Testis (tissue), 3 donors: ENCODE results near the gene PYDC1. TPM values are rescaled to one million over a fixed set of nuclear protein-coding genes. Genes with fewer than 3 reads are reported as not detected.

Source experiments
- DNase-seq: peaks from one replicate; pipeline ENCODE4 v3.0.0-alpha.2; 2019
- H3K27ac ChIP-seq, 2 donors: fragments of 200-600 bp; sonication (generic); one replicate each; pipeline ENCODE4 v1.5.1; 2019
- H3K27me3 ChIP-seq: fragments of 200-600 bp; sonication (generic); one replicate; pipeline ENCODE4 v1.5.1; 2019
- H3K36me3 ChIP-seq: fragments of 200-600 bp; sonication (generic); one replicate; pipeline ENCODE4 v1.5.1; 2017; ENCODE audit warnings: low read depth; ENCODE audit errors: missing control alignments
- H3K4me1 ChIP-seq: fragments of 200-600 bp; sonication (generic); one replicate; pipeline ENCODE4 v1.5.1; 2019
- H3K4me3 ChIP-seq, 2 donors: fragments of 200-600 bp; sonication (generic); one replicate each; pipeline ENCODE4 v1.5.1; 2017 to 2019
- H3K9me3 ChIP-seq: fragments of 200-600 bp; sonication (generic); one replicate; pipeline ENCODE4 v1.5.1; 2017
- POLR2A ChIP-seq: fragments of 450-650 bp; IDR thresholded peaks from one replicate; pipeline ENCODE4 v1.6.1; 2017; ENCODE audit warnings: antibody characterized with exemption, mild to moderate bottlenecking, moderate library complexity
- WGBS, 2 donors: methylation state at CpG; one replicate each; pipeline ENCODE4 v1.1.5; 2018; 5-methylcytosine and 5-hydroxymethylcytosine counted together
- intact Hi-C: fragments of 100-400 bp; cut with DNase I; formaldehyde crosslinking; loops from one replicate; pipeline ENCODE4 v1.15.1; 2023; ENCODE audit warnings: low total_unique reads
- polyA plus RNA-seq: library from polyadenylated mRNA; stranded (reverse); fragments of 350-450 nt; fragmentation: Illumina TruSeq; extraction: RNeasy Lipid Tissue Mini Kit (QIAGEN cat#74804); gene quantifications from one replicate; pipeline ENCODE4 v1.2.3, GENCODE V29; 2014; ENCODE audit warnings: low read depth, low replicate concordance; ENCODE audit not compliant: insufficient read depth
- total RNA-seq, 2 donors: library from RNA; depleted of rRNA; stranded (reverse); fragments of >200 nt; gene quantifications; one replicate each; pipeline ENCODE4 v1.2.3, GENCODE V29; 2016
- TF ChIP-seq, protein P1 (sequence below), 3 experiments: fragments of 450-650 bp in 2 of 3; fragments of 200-600 bp in 1 of 3; sonication (generic) in 1 of 3; IDR thresholded peaks; one replicate each; pipeline ENCODE4 v1.5.1; 2016 to 2019; ENCODE audit warnings: antibody characterized with exemption in 3 of 3, mild to moderate bottlenecking in 2 of 3, moderate library complexity in 1 of 3

Gene PYDC1
- total and polyA plus RNA-seq, 3 donors from 2014 or later: not detected

DNA sequence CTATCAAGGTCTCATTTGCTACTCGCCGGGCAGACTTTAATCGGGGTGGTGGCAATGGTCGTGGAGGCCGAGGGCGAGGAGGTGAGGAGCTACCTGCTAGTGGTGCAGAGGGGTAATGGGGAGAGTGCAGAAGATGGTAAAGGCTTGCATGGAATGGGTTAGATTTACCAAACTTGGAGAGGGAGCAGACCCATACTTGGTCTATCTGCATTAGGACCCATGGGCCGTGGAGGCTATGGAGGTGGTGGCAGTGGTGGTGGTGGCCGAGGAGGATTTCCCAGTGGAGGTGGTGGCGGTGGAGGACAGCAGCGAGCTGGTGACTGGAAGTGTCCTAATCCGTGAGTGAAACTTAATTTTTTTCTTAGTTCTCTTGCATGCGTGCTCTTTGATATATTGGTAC is 26.9 kb downstream of the PYDC1 start:
- Histone ChIP-seq H3K4me3 (no peak overlapping the region), H3K36me3 (peaks cover 3% of the 10 kb centered on the region), H3K27me3 (no peaks in the 10 kb centered on the region), H3K4me1 (no peaks in the 10 kb centered on the region), H3K27ac (no peak overlapping the region), H3K9me3 (no peaks in the 10 kb centered on the region)
- WGBS, 2 donors: 92 to 93% methylated on average over 12 of the region's 12 CpGs
- no peak for DNase-seq
- TF ChIP-seq, protein P1, sequence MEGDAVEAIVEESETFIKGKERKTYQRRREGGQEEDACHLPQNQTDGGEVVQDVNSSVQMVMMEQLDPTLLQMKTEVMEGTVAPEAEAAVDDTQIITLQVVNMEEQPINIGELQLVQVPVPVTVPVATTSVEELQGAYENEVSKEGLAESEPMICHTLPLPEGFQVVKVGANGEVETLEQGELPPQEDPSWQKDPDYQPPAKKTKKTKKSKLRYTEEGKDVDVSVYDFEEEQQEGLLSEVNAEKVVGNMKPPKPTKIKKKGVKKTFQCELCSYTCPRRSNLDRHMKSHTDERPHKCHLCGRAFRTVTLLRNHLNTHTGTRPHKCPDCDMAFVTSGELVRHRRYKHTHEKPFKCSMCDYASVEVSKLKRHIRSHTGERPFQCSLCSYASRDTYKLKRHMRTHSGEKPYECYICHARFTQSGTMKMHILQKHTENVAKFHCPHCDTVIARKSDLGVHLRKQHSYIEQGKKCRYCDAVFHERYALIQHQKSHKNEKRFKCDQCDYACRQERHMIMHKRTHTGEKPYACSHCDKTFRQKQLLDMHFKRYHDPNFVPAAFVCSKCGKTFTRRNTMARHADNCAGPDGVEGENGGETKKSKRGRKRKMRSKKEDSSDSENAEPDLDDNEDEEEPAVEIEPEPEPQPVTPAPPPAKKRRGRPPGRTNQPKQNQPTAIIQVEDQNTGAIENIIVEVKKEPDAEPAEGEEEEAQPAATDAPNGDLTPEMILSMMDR (IDR thresholded peaks at IDR 0.05): no peak
- no peak for TF ChIP-seq POLR2A
- intact Hi-C loops: no loop called here

DNA sequence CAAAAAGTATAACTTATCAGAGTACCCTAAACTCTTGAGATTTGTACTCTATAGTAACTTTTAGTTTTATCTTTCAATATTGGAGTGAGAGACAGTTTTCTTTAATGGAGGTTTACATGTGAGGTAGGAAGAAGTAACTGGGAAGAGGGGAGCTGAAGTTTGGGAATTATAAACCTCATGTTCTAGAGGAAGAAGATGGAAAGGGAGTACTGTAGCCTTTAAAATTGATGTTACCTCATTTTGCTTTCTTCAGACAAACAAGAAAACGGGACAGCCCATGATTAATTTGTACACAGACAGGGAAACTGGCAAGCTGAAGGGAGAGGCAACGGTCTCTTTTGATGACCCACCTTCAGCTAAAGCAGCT is 27.5 kb downstream of the PYDC1 start:
- H3K27ac ChIP-seq: no peak overlapping the region
- no peaks in the 10 kb centered on the region for H3K4me1 ChIP-seq
- no peak for TF ChIP-seq POLR2A
- TF ChIP-seq, protein P1 (IDR thresholded peaks at IDR 0.05): no peak
- DNase-seq: no peak
- no peaks in the 10 kb centered on the region for H3K27me3 ChIP-seq
- 85 to 91% methylated on average over 2 of the region's 2 CpGs for WGBS, 2 donors
- intact Hi-C loops: loop anchor here (5.0 to 10.0 kb wide), 2 partner anchors 37 to 685 kb away; partner anchors contain the start of genes PRSS36 and ZNF267
- no peaks in the 10 kb centered on the region for H3K9me3 ChIP-seq
- H3K36me3 ChIP-seq: peaks cover 3% of the 10 kb centered on the region
- H3K4me3 ChIP-seq: no peak overlapping the region

DNA sequence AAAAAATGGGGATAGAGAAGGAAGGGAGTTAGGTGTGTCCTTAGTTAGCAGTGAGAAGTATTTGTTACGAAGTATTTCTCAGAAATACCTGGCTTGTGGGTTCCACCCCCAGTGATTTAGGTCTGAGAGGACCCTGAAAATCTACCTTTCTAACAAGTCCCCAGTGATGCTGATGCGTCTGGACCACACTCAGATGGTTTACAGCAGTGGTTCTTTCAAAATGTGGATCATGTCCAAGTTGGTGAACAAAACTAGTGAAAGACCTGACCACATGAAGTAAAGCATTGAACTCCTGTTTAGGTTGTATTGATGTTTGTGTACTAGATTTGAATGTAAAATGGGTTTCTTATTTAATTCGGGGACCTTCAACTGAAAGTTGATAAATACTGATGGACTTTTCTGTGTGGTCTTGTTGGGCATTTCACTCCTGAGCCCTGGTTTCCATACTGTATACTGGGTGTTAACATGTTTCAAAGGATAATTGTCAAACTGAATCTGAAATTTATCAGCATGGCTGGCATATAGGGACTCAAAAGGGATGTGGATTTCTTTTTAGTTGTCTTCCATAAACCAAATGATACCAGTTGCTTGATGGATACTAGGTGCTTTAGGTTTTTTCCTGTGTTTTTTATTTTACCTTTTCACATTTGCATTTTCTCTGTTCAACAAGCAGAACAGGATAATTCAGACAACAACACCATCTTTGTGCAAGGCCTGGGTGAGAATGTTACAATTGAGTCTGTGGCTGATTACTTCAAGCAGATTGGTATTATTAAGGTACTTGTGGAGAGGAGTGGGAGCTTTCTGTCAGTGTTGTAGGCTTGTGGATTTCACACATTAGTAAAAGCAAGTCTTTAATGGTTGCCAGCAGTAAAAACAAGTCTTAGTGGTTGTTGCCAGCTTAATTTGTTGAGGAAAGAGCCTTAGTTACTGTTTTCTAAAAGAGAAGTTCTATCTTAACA is 28.2 kb downstream of the PYDC1 start:
- Histone ChIP-seq H3K27ac (no peak overlapping the region), H3K36me3 (peaks cover 3% of the 10 kb centered on the region), H3K4me3 (no peak overlapping the region), H3K4me1 (peaks cover 3% of the 10 kb centered on the region), H3K9me3 (no peaks in the 10 kb centered on the region), H3K27me3 (no peaks in the 10 kb centered on the region)
- 83 to 87% methylated on average over 3 of the region's 3 CpGs for WGBS, 2 donors
- intact Hi-C loops: loop anchor here (5.0 to 10.0 kb wide), 2 partner anchors 36 to 686 kb away; partner anchors contain the start of genes PRSS36 and ZNF267
- no peak for TF ChIP-seq POLR2A
- TF ChIP-seq, protein P1 (IDR thresholded peaks at IDR 0.05): no peak
- no peak for DNase-seq

DNA sequence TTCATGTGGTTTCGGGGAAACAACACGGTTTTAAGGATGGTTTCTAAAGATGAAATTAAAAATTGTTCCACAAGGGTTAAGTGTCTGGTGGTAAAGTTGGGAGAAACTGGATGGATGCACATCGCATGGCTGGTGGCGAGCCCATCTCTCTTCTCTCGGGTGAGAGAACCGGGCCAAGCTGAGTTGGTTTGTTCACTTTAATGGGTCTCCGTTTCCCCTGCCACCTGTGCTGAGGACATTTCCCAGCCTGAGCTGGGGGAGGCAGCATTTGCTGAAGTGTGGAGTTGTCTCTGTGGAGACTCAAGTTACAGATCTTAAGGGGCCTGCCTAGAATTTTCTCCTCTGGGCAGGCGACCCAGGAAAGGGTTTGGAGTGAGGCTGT is 29.1 kb downstream of the PYDC1 start:
- 74 to 83% methylated on average over 8 of the region's 8 CpGs for WGBS, 2 donors
- peaks cover 3% of the 10 kb centered on the region for H3K36me3 ChIP-seq
- H3K4me3 ChIP-seq: no peak overlapping the region
- no peak overlapping the region for H3K27ac ChIP-seq
- no peaks in the 10 kb centered on the region for H3K27me3 ChIP-seq
- H3K9me3 ChIP-seq: no peaks in the 10 kb centered on the region
- intact Hi-C loops: loop anchor here (5.0 to 10.0 kb wide), 2 partner anchors 35 to 687 kb away; partner anchors contain the start of genes PRSS36 and ZNF267
- TF ChIP-seq, protein P1 (IDR thresholded peaks at IDR 0.05): no peak
- TF ChIP-seq POLR2A: no peak
- DNase-seq: no peak
- peaks cover 8% of the 10 kb centered on the region for H3K4me1 ChIP-seq
